Tongue (tissue), 2 donors: ENCODE data around the gene LTBP3. TPM values are rescaled to one million over a fixed set of nuclear protein-coding genes. Genes with fewer than 3 reads are reported as not detected.

Experiments used
- DNase-seq: peaks from one replicate; pipeline ENCODE4 v3.0.0-alpha.2; 2015
- total RNA-seq: library from RNA; depleted of rRNA; stranded (reverse); fragments of >200 nt; gene quantifications from one replicate; pipeline ENCODE4 v1.2.3, GENCODE V29; 2014

The LTBP3 gene
- total RNA-seq, 1 donor from 2014 or later, result 116 TPM

GRCh38 chr11:65553301-65554001 is 4.7 kb downstream of the LTBP3 start:
- peak; percentile 47 for DNase-seq

DNA sequence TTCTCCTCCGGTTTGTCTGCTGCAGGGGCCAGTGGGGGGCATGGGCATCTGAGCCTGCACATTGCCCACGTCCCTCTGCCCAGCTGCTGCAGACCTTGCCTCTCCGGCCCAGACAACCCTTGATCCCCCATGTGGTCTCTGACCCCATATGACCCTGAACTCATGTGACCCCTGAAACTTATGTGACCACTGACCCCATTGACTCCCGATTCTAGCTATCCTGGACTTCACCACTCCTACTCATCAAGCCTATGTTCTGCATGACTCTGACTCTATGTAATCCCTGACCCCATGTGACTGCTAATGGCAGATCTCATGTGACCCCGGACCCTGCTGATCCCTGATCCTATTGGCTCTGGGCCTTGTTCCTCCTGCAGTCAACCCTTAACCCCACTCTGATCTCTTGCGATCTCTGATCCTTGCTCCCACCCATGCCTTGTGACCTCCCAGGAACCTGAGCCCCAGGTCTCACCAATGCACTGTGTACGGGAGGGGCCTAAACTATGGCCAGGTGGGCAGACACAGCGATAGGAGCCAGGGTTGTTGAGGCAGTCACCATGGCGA is 5.7 kb downstream of the LTBP3 start:
- DNase-seq, result no peak

DNA sequence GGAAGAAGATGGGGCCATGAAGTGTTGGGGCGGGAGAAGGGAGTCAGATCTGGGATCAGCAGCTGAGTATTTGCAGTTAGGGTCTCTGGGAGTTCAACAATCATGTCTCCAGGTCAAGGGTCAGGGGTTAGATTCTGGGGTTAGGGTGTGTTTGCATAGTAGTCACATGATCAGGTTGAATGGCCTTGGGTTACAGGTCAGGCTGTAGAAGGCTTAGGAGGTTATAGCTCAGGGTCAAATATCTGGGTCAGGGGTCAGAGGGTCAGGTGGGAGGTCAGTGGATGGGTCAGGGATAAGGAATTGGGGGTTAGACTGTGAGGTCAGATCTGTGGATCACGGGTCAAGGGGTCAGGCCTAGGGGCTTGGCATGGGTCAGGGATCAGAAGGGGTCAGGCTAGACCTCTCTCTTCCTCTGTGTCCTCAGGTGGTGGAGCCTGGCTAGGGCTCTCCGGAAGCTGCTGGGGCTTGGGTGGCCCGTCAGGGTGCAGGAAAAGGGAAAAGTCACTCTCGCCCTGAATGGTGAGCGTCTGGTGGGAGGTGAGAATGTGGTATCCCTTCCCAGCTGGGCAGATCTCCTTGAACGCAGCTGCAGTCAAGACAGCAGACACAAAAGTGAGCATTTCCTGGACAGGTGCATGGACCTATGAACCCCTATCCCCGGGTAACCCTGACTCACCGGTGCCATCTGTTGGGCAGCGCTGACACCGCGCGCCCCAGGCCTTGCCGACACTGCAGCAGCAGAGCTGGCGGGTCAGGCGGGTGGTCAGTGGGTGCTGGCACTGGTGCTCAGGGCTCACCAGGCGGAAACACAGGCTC is 6.4 kb downstream of the LTBP3 start:
- peak; percentile 45 for DNase-seq

DNA sequence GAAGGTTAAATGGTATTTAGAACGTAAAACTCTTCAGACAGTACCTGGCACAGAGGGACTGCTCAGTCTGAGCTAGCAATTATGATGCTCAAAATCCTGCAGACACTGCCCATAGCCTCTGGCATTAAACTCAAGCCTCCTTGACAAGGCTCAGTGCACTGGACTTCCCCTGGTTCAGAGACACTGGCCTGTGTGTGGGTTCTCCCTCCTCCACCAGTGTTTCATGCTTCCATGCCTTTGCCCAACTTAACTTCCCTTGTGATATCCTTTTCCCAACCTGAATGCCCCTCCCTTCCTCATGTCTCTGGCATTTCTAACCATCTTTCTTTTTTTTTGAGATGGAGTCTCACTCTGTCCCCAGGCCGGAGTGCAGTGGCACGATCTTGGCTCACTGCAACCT is 9.1 kb downstream of the LTBP3 start:
- no peak for DNase-seq

DNA sequence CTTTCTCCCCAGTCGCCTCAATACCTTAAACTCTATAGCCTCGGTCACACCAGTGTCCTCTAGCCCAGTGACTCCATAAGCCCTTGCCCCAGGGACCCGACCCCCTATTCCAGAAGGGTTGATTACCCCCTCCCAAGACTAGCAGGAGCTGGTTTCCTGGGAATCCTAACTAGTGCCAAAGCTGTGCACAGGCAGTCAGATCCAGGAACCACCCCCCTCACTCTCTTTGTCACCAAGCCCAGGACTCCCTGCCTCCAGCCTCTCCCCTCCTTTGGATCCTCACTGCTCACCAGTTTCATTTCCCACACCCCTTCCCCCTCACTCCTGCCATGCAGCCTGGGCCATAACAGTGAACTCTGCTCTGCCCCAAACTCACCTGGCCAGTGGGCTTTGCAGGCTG is 9.8 kb downstream of the LTBP3 start:
- no peak for DNase-seq

- no peak for DNase-seq
These were observed 10.6 kb downstream of the LTBP3 start for GRCh38 chr11:65547446-65548125.

GRCh38 chr11:65546217-65546958 is 11.8 kb downstream of the LTBP3 start:
- peak; percentile 69 for DNase-seq

DNA sequence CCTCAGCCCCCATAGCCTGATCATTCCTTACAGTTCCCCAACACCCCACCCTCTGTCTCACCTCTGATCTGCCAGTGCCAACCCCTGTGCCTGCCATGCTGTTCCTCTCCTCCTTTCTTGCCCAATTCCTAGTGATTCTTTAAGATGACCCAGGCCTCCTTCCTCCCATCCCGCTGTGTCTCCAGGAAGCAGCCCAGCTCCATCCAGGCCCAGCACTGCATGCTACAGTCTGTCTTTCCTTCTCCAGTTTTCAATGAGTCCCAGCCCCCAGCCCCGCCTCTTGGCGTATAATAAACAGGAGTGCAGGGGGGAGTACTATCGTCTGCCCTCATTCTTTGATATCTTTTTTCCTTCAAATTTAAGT is 12.3 kb downstream of the LTBP3 start:
- no peak for DNase-seq

DNA sequence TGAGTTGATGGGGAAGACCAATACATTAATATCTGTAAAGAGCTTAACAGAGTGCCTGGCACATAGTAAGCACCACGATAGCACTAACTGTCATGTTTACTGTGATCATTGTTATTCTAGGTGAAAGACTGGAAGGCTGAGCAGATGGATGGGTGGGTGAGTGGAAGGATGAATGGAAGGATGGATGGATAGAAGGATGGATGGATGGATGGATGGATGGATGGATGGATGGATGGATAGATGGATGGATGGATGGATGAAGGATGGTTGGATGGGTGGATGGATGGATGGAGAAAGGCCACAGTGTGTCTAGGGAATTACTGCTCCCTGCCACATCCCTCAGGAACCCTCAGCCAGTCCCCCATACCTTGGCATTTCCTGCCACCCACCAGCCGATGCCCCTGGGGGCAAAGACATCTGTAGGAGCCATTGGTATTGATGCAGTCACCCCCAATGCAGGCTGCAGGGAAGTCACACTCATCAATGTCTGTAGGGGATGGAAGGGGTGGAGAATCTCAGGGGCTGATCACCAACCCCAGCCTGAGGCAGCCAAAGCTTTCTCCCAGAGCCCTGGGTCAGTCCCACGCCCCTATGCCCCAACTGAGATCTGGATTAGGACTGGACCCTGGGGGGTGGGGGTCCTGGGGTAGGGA is 15.3 kb downstream of the LTBP3 start:
- no peak for DNase-seq

DNA sequence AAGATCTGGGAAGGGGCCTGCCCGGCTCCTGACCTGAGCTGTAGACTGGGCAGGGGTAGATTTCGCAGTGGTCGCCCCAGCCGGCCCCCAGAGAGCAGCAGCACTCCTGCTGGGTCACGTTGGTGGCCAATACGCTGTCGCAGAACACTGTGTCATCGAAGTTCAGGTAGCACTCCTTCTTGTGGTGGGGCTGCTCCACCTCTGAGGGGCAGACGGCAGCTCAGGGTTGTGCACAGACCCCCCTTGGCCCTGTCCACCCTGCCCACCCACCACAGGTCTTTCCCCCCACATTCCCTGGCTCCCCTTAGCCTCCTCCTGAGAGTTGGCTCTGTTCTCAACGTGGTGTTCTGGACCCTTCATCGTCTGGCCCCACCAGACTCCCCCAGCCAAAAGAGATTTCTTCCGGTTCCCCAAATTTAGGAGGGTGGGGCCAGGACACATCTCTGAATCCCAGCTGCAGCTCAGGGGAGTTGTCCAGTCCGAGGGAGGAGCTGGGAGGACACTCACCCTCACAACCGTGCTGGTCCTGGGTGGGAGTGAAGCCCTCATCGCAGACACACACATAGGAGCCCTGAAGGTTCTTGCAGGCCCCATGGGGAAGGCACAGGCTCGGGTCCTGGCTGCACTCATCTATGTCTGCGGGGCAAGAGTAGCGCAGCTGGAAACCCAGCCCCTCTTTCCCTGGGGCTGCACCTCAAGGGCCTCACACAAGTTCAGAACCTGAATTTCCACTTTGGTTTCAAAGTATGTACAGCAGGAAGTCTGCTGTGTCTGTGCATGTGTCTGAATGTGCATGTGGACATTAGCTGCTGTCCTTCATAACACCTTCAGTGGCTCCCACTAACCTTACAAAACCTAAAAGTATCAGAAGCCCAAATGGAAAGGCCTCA is 16.8 kb downstream of the LTBP3 start:
- peak; percentile 37 for DNase-seq

- DNase-seq, result peak; percentile 95
These were observed 17.7 kb downstream of the LTBP3 start for GRCh38 chr11:65540290-65541092.

GRCh38 chr11:65539744-65540289 is 18.3 kb downstream of the LTBP3 start:
- DNase-seq, result no peak

DNA sequence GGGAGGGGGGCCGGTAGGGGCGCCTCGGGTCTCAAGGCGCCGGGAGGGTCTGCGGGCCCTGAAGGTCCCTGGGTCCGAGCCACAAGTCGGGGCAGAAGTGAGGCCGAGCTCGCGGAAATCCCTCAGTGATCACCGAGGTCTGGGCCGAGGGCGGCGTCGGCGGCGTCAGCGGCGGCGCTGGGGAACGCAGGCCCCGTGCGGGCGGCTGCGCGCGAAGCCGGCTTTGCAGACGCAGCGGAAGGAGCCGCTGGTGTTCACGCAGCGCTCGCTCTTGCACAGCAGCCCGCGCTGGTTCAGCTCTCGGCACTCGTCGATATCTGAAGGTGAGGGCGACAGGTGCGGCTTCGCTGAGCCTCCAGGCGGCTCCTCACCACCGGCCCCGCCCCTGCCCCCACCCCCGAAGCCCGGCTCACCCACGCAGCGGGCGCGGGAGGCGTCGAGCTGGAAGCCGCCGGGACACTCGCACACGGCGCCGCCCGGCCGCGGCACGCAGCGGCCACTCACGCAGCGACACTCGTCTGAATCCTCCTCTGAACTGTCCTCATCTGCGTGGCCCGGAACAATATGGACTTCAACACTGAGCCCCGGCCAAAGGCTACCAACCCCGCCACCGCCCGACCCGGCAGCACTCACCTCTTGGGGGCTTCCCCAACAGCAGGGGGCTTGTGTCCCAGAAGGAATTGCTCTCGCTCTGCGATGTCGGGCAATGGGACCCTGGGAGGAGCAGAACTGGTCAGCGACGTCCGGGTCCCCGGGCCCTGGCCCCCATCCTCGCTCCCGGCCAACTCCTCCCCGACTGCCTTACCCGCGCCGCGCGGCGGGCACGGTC is 19.0 kb downstream of the LTBP3 start:
- no peak for DNase-seq

- DNase-seq, result no peak
These were observed 19.8 kb downstream of the LTBP3 start for GRCh38 chr11:65538232-65538914.

DNA sequence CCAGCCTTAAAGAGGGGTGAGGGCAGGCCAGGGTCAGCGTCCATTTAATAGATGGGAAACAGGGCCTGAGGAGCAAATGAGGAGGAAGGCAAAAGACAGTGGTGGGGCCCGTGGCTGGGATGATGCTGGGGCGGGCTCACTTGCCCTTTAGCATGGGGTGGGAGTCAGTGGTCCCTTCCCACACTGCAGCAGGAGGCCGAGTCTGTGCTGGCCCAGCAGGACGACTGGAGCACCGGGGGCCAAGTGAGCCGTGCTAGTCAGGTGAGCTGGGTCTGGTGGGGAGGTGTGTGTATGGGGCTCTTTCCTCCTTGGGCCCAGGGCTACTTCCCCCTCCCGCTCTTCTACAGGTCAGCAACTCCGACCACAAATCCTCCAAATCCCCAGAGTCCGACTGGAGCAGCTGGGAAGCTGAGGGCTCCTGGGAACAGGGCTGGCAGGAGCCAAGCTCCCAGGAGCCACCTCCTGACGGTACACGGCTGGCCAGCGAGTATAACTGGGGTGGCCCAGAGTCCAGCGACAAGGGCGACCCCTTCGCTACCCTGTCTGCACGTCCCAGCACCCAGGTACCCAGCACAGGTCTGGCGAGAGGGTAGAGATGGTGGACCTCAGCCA is 20.4 kb downstream of the LTBP3 start:
- no peak for DNase-seq

GRCh38 chr11:65537296-65537597 is 20.9 kb downstream of the LTBP3 start:
- DNase-seq, result no peak
